A549 (cell line): ENCODE results near the gene GARS1. TPM values are rescaled to one million over a fixed set of nuclear protein-coding genes. Genes with fewer than 3 reads are reported as not detected.

Experiments
- ATAC-seq, 2 experiments: fragments of 200-7000 bp in 1 of 2; fragments of >200 bp in 1 of 2; cut with Nextera tagmentation in 1 of 2; cut with Tn5 transposase in 1 of 2; 3 replicates each; pipeline versions ENCODE4 v1.8.0 to v1.9.1; 2018 to 2020; ENCODE audit warnings: mild to moderate bottlenecking in 1 of 2, moderate library complexity in 1 of 2
- CTCF ChIA-PET: fragments of 300-600 bp; sonication (Branson Sonifier 250); formaldehyde crosslinking; extraction: SDS; loops from one replicate; lab custom pipeline; 2021; ENCODE audit warnings: antibody characterized with exemption, inconsistent platforms; lab: Yijun Ruan, JAX
- POLR2A ChIA-PET: fragments of 350-600 bp; formaldehyde crosslinking; extraction: SDS; loops from one replicate; lab custom pipeline; 2021; ENCODE audit warnings: antibody characterized with exemption, inconsistent platforms; lab: Yijun Ruan, JAX
- DNase-seq, 2 experiments: peaks; one replicate each; pipeline versions ENCODE4 v3.0.0 to v3.0.0-alpha.2; 2011 to 2016; ENCODE audit warnings: low read depth in 1 of 2, low spot score in 1 of 2
- FAIRE-seq: peaks from 2 replicates; lab custom pipeline; 2011; peaks lifted over from hg19 to GRCh38; lab: Jason Lieb, UNC
- H3K27ac ChIP-seq, 2 experiments: fragments of >200 bp; sonication (Bioruptor Twin); formaldehyde crosslinking; 3 replicates each; pipeline ENCODE4 v1.5.1; 2016 to 2017
- H3K4me1 ChIP-seq: fragments of >200 bp; sonication (Bioruptor Twin); formaldehyde crosslinking; 3 replicates; pipeline ENCODE4 v1.6.1; 2016
- H3K4me2 ChIP-seq: fragments of >200 bp; sonication (Bioruptor Twin); formaldehyde crosslinking; 3 replicates; pipeline ENCODE4 v1.6.1; 2016
- H3K4me3 ChIP-seq: fragments of >200 bp; sonication (Bioruptor Twin); formaldehyde crosslinking; 3 replicates; pipeline ENCODE4 v1.5.1; 2016
- H3K9me3 ChIP-seq: fragments of >200 bp; sonication (Bioruptor Twin); formaldehyde crosslinking; 3 replicates; pipeline ENCODE4 v1.6.1; 2016
- BCL3 ChIP-seq: fragments of >200 bp; sonication (Bioruptor Twin); formaldehyde crosslinking; IDR thresholded peaks from 3 replicates; pipeline ENCODE4 v1.6.1; 2016
- FOXS1 ChIP-seq: fragments of 250-450 bp; sonication (Bioruptor Pico); IDR thresholded peaks from 2 replicates; pipeline ENCODE4 v1.5.0; 2020; ENCODE audit warnings: mild to moderate bottlenecking, moderate library complexity
- GATA3 ChIP-seq: IDR thresholded peaks from 2 replicates; pipeline ENCODE4 v1.6.1; 2012; ENCODE audit warnings: borderline replicate concordance
- HMGXB4 ChIP-seq: fragments of 250-450 bp; sonication (Bioruptor Pico); IDR thresholded peaks from 2 replicates; pipeline ENCODE4 v1.5.0; 2021; ENCODE audit warnings: mild to moderate bottlenecking, moderate library complexity, borderline replicate concordance
- MAFK ChIP-seq: fragments of 450-650 bp; IDR thresholded peaks from 2 replicates; pipeline ENCODE4 v1.6.1; 2014; ENCODE audit not compliant: partially characterized antibody
- MYC ChIP-seq: IDR thresholded peaks from 2 replicates; pipeline ENCODE4 v1.6.1; 2012; ENCODE audit warnings: mild to moderate bottlenecking, inconsistent platforms, low read length, improper control_type of control experiment, borderline replicate concordance
- NR3C1 ChIP-seq: fragments of >200 bp; sonication (Bioruptor Twin); formaldehyde crosslinking; IDR thresholded peaks from 3 replicates; pipeline ENCODE4 v1.6.1; 2017
- TP53 ChIP-seq: fragments of 250-450 bp; sonication (Bioruptor Pico); IDR thresholded peaks from 2 replicates; pipeline ENCODE4 v1.5.0; 2021; ENCODE audit warnings: mild to moderate bottlenecking, moderate library complexity
- ZFP36 ChIP-seq: fragments of 450-650 bp; IDR thresholded peaks from 2 replicates; pipeline ENCODE4 v1.6.1; 2014; ENCODE audit warnings: borderline replicate concordance; ENCODE audit not compliant: partially characterized antibody
- ZSCAN20 ChIP-seq: fragments of 250-450 bp; sonication (Bioruptor Pico); IDR thresholded peaks from 2 replicates; pipeline ENCODE4 v1.8.0; 2022; ENCODE audit warnings: mild to moderate bottlenecking, moderate library complexity
- WGBS: methylation state at CpG from one replicate; pipeline ENCODE4 v1.1.6; 2017; ENCODE audit errors: missing lambda C conversion rate; 5-methylcytosine and 5-hydroxymethylcytosine counted together
- polyA plus RNA-seq, 4 experiments: library from polyadenylated mRNA; depleted of rRNA in 3 of 4; stranded (reverse); fragments of >200 nt; fragmentation: RNase III in 1 of 4; extraction: RNeasy Plus Mini Kit Qiagen cat#74134 plus additional on column Dnase treatment in 1 of 4; gene quantifications; 2 replicates in 3 of 4; 3 replicates in 1 of 4; pipeline ENCODE4 v1.2.3, GENCODE V29; 2011 to 2017

Gene GARS1
- polyA plus RNA-seq, 2 of the 4 experiments (the other 2 are of a cell fraction) = 134 to 608 TPM

- TF ChIP-seq GATA3 = no peak
- TF ChIP-seq MAFK = peak; percentile 43
- CTCF ChIA-PET = interaction anchor here (0.8 to 1.7 kb wide), 3 partner anchors 17 to 49 kb away, joined by 3 to 4 read pairs (median 3); no protein-coding TSS in a partner anchor
- POLR2A ChIA-PET = no interaction called here
- WGBS = 88% methylated on average over 6 of the region's 6 CpGs
- H3K4me3 ChIP-seq = no peak overlapping the region
- H3K9me3 ChIP-seq = no peaks in the 10 kb centered on the region
- H3K27ac ChIP-seq = no peak overlapping the region
- H3K4me2 ChIP-seq = no peak overlapping the region
- ATAC-seq (no peak), FAIRE-seq (no peak), DNase-seq (no peak)
- H3K4me1 ChIP-seq = no peaks in the 10 kb centered on the region
Measured at GRCh38 chr7:30612658-30613265, 18.1 kb downstream of the GARS1 start.

GRCh38 chr7:30613366-30614325 lies 19.0 kb downstream of the GARS1 start:
- H3K4me3 ChIP-seq = no peak overlapping the region
- POLR2A ChIA-PET = no interaction called here
- H3K4me1 ChIP-seq = no peaks in the 10 kb centered on the region
- TF ChIP-seq BCL3 (no peak), MAFK (peak; percentile 94)
- DNase-seq (no peak), ATAC-seq (peak; percentile 27 to 51; a peak in 1 of 6 replicates), FAIRE-seq (no peak)
- no peaks in the 10 kb centered on the region for H3K9me3 ChIP-seq
- WGBS = 92% methylated on average over 4 of the region's 4 CpGs
- no peak overlapping the region for H3K4me2 ChIP-seq
- 0 out of 6 replicates have a peak overlapping the region, but pooled peaks of 1 of the 2 experiments have one; percentile 9 for H3K27ac ChIP-seq
- CTCF ChIA-PET = interaction anchor here (1.0 to 1.7 kb wide), 5 partner anchors 15 to 127 kb away, joined by 3 to 4 read pairs (median 4); no protein-coding TSS in a partner anchor

GRCh38 chr7:30616318-30616717 lies 21.6 kb downstream of the GARS1 start:
- POLR2A ChIA-PET = interaction anchor here (0.5 kb wide), 1 partner anchor 10 kb away, joined by 4 read pairs; no protein-coding TSS in a partner anchor
- DNase-seq (no peak), ATAC-seq (no peak)

More at GRCh38 chr7:30616318-30616717, 21.6 kb downstream of the GARS1 start:
- H3K4me1 ChIP-seq = no peaks in the 10 kb centered on the region
- TF ChIP-seq ZFP36 (no peak), TP53 (CRISPR knock-in tag) (no peak), ZSCAN20 (CRISPR knock-in tag) (no peak), BCL3 (no peak), FOXS1 (CRISPR knock-in tag) (no peak), MYC (no peak), HMGXB4 (CRISPR knock-in tag) (no peak), NR3C1 (no peak)
- 92% methylated on average over 4 of the region's 4 CpGs for WGBS
- no peak for FAIRE-seq
- no peak overlapping the region for H3K27ac ChIP-seq
- H3K9me3 ChIP-seq = no peaks in the 10 kb centered on the region
- H3K4me2 ChIP-seq = no peak overlapping the region
- CTCF ChIA-PET = interaction anchor here (1.0 kb wide), 1 partner anchor 67 kb away, joined by 3 read pairs; no protein-coding TSS in a partner anchor
- H3K4me3 ChIP-seq = no peak overlapping the region
